NCI-H1092 (cell line): ENCODE measurements around the gene CDK14.
A peak's percentile ranks its signal among the peaks of the same experiment; 100 is the strongest.

Experiments used
- DNase-seq: peaks from one replicate; lab custom pipeline; 2025; lab: John Stamatoyannopoulos, UW

The CDK14 gene

DNA sequence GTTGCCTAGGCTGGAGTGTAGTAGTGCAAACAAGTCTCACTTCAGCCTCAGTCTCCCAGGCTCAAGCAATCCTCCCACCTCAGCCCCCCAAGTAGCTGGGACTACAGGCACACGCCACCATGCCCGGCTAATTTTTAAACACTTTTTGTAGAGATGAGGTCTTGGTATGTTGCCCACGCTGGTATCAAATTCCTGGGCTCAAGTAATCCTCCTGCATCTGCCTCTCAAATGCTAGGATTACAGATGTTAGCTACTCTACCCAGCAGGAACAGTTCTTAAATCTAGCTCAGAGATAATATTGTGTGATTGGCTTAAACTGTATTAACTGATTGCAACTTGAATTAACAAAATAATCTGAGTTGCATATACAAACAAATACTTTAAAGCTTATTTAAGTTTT, 82.9 kb downstream of the CDK14 start:
- no peak for DNase-seq

DNA sequence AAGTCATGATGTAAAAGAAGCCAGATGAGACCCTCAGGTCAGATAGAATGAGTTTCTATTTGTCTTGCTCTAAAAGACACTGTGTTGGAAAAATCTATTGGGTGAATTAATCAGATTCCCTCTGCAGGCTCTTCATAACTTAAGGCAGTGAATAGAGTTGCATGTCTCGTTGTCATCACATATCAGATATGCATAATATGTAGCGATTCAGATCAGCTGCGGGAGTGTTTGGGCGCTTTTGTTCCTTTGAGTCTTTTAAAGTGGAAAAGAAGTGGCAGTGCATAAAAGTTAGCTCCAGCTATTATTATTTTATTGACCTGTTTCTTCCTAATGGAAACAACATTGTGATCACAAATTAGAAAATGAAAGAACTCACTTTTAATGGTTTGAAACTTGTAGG, 84.4 kb downstream of the CDK14 start:
- DNase-seq, result no peak

DNA sequence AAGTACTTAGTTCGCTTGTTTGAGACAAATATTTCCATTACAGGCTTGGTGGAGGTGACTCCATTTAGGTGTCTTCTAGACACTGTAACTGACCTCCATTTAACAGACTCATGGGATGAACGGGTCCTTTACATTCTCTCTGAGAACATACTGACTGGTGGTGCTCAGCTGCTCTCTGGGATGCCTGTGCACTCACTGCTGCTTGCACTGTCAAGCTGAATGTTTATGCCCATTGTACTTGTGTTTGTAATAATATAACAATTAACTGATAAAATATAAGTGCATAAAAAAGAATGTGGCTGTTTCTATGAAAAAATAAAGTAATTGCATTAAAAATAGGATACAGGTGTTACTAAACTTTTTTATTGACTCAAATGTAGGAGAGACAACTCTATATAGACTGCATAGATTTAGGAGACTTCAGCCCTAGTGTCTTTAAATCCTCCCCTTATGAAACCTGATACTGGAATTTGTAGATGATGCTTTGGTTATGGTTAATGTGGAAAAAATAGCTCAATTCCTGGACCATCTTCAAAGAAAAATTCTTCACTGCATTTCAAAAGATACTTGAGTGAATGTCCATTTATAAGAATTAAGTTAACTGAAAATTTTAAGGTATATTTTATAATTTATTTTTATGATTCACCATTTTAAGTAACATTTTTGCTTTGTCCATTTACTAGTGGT, 85.4 kb downstream of the CDK14 start:
- no peak for DNase-seq

DNA sequence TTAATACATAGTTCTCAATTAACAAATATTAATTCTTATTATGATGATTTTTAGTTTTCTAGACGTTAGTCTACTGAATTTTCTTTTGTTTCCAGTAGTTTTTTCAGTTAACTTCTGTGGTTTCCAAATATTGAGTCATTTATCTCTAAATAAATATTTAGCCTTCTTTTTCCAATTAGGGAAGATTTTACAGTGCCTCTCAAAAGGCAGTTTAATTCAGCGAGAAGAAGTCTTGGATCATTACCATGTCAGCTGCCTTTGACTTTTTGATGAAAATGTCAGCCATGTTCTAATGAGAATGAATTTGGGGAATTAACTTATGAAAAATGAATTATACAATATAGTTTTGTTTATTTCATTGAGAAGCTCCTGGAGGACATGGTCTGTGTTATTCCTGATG, 90.0 kb downstream of the CDK14 start:
- no peak for DNase-seq

DNA sequence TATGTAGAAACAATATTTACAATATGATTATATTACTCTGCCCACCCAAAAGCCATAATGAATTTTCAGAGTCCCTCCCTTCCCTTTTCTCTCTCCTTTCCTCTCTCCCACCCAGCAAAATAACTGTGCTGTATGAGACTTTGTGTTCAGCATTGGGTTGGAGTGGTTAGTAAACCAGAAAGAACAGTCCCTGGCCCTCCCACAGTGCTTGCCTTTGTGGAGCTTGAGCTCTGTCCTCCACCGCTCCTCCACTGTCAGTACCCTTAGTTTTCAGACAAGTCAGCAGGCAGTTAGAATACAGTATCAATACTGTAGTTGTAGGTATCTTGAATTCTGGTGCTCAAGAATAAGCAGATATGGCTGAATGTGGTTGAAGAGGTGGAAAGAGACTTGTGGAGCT, 92.7 kb downstream of the CDK14 start:
- DNase-seq, result no peak

DNA sequence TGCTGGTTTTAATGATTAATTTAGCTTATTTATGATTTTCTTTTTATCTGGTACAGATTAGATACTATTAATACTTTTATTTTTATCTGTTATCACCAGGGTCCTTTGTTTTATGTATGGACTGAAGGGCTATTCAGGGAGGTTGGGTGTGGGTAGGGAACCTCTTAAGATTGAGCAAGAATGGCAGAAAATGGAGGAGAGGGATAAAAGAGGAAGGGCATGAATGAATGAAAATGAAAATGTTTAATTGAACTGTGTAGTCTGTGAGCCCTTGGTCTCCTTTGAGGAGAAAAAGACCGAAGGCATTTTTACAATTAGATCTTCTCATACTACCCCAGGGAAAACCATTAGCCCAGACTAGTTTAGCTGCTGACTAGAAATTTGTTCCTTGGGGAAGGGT, 93.1 kb downstream of the CDK14 start:
- no peak for DNase-seq

DNA sequence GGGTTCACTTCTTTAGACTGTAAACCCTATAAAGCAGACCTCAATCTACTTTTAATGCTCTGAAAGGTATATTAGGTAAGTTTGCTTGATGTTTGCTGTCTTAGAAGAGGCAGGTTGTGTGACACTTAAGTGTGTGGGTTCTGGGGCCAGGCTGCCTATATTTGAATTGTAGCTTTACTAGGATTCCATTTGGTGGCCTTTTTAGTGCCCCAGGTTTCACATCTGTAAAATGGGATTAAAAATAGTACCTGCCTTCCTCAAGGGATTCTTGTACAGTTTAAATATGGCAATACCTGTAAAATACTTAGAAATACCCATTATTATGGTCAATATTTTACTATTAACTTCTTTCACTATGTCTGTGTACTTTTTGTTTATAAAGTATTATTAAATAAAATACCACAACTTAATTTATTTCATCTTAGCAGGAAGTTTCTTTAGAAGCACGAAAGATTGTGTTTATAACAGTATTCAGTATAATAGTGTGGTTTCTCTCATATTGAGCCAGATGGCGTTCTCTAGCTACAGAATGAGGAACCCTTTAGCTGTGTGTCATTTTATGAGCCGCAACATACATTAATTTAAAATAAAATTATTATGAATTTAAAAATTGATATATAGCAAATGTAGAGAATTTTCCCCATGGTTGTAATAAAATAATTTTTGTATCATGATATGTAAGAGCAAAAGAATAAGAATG, 94.2 kb downstream of the CDK14 start:
- no peak for DNase-seq

DNA sequence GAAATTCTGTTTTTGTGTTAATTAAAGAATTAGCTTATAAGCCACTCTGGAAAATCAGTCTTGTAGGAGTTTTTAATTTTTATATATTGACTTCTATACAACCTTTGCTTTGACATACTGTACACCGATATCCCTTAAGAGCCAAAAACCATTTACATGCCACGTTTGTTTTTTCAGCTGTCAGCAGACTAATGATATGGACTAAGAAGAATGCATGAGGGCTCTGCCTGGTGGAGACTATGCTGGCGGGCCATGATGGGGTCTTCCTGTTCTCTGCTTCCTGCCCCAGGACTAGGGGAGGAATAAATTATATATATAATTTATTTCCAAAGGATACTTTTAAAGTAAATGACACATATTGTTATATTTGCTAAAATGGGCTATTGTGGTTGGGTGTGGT, 96.3 kb downstream of the CDK14 start:
- peak; percentile 9 for DNase-seq

DNA sequence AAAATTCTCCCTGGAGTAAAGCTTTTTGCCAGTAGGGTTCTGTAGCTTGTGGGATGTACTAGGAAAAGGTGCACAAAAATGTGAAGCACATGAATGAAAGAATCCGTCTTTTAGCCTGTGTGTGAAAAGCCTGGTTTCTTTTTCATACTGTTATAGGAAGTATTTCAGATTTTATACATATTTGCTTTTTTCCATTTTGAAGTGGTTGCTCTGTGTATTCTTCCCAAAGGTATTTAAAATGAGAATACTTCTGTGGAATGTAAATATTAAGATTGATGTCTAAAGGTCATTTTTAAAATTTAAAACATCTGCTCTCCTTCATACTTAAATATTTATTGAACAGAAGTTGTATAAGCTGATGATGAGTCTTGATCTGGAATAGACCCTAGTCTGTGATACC, 96.8 kb downstream of the CDK14 start:
- DNase-seq, result no peak

DNA sequence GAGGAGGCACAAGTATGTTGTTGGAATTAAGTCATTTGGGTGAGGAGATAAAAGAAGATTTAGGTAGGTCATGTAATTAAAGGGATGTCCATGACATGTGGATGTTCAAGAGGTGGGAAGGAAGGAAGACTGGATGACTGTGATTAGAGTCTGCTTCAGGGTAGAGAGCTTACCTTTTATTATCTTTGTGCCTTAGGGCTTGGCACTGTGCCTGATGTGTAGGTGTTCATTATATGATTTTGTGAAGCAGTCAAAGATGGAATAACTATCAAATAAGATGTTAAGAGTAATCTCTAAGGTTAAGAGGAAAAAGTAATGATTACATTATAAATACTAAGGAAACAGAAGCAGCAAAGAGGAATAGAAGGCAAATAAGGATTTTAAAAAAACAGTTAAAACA, 97.8 kb downstream of the CDK14 start:
- DNase-seq, result no peak

DNA sequence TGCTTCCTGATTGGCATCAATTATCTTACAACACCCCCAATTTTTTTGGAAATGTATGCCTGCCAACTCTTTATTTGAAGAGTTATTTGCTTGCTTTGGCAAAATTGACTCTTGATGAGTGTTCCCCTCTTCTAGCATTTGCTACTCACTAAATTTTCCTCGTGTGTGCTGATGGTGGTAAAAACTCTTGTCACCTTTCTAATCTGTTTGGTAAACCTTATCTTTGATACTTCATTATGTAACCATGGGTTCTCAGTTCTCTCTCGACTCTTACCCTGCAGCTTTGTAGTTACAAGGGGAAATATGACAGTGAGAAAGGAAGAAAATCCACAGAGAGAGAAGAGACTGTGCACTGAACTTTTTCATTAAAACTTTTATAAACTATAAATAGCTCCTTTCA, 102.5 kb downstream of the CDK14 start:
- DNase-seq, result peak; percentile 51

DNA sequence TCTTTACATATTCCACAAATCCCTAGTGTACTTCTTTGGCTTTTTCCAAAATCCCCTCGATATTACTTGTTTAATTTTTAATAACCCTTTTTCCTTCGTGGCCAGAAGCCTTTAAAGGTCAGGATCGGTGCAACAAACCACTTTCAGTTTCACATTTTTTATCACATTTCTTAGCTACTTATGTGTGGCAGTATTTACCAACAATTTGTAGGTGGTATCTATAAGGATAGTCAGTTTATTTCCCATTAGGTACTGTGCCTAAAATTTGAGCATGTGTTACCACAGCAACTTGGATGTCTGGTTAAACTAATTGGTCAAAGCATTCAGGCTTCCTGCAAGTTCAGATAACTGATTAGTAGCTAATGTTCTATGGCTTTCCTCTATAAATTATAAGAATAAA, 104.9 kb downstream of the CDK14 start:
- no peak for DNase-seq

DNA sequence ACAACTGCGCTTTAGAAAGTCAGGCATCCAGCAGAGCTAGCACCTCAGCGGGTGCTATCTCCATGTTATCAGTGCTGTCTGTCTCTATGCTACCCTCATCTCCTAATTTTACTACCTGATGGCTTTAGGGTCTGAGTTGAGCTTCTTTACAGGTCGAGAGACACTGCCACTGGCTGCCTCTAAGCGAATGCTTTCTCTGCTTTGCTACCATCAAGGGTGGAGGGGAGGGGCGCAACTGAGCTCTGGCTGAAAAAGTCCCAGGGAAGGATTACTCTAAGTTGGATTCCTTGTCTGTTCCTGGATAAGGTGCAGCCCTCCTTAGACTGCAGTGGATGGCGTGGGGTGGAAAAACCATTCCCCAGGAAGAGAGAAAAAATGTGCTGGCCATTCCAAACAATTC, 105.7 kb downstream of the CDK14 start:
- DNase-seq, result no peak

DNA sequence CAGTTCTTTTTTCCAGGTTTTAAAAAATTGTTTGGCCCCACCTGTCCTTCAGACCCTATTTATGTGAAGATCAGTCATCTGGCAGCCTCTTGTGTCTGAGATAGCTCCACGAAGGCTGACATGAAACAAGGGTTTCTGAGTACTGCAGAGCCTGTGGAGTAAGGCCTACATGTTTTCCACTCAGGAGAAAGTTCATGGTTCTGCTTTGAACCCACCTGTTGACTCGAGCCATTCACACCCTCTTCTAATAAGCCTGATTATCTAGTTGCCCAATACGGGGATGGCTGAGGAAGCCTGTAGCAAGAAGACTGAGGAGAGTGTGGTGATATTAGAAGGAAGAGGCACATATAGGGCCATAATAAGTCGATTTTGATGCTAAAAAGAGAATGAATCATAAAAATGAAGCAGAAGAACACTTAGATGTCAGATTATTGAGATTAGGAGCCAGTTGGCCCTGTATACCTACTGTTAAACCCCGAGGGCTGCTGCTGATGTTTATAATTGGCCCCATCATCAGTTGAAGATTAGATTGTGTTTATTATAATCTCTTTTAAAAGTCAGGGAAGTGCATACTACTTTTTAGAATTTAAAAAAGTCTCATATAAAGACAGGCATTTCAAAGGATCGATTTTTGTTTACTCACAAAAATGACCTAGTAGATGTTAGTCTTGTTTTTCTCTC, 109.4 kb downstream of the CDK14 start:
- DNase-seq, result no peak

DNA sequence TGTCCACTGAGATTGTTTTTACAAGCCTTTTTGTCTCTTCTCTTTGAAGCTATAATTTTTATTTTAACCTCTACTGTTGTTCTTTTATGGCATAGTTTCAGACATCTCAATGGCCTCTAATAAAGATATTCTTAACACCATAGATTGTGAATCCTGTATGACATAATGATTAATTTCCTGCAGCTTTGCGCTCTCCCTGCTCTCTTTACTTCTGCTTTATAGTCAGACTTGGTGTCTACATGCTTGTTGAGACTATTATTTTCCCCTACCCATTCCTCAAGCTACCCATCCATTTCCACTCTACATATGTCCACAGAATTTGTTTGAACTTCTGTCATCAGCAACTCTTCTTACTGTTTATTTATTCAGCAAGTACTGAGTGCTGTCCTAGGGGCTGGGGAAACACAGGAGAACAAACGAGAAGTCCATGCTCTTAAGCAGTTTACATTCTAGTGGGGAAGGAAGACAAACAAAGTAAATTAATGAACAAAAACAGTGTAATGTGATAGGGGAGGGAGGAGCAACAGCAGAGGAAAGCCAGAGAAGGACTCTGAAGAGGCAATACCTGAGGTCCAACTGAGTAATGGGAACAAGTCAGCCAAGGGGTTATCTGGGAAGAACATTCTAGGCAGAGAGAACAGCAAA, 110.1 kb downstream of the CDK14 start:
- no peak for DNase-seq

DNA sequence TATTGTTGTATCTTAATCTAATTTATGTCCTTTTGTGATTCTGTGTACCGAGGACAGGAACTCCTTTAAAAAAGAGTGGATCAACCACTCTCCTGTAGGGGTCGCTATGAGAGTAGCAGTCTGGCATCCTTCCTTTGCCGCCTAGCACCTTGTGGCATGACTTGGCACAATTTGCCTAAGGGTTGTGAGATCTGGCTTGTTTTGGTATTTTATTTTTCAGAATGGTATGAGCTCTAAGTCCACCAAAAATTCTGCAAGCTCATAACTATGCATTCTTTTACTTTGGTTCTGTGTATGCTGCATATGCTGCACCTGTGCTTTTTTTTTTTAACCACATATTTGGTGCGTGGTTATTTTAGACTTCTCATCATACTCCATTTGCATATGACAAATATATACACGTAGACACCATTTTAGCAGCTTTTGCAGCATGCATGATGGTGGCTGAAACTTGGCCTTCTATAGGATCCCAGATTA, 112.8 kb downstream of the CDK14 start:
- DNase-seq, result peak; percentile 14

DNA sequence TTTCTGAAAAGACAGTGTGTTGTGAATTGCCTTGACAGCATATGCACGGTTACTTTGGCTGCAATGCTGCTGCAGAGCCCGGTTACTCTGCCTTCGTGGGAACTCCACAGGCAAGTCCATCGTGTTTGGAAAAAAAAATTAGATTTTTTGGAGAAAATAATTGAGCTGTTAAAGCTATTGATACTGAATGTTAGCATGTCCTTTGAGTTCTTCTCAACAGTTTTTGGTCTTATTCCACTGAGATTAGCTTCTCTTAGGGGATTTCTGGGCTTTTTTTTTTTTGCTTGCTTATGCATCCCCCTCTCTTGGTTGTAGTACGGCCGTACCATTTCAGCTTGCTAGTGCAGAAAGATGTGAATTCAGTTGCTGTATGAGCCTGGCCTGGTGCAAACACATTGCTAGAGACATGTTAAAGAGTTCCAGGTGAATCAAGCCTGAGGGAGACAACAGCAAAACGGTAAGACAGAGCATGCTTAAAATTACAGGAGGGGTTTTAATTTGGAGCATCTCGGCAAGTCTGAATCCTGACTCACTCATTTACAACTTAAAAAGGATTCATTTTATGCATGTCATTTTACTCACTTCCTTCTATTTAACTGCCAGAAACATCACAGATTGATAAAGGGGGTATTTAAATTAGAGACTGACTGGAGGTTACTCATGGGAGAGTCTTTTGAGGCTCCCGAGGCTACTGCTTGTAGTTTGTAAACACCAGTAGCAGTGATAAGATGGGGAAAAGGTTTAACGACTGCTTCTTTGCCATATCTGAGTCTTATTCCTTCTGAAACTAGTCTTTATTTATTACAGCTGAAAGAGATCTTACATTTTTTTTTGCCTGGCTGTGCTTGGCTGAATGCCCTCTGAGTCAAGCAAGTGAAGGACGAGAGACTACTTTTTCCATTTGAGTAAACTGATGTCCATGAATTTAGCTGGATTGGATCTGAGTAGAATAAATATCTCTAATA, 113.7 kb downstream of the CDK14 start:
- no peak for DNase-seq

DNA sequence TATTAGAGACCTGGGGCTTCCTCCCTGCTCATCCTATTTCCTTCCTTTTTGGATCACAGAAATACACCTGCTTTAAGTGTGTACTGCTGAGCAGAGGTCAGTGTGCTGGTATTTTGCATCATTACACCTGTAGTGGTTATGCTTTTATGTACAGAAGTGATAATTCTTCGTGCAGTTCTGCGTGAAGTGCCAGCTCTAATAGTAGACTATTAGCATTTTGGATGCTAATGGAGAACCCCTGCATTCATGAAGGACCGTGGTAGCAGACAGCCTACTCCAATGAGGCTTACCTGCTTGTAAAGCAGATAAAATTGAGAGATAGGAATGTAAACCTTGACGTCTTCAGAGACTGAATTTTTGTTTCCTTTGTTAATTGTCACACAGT, 114.3 kb downstream of the CDK14 start:
- no peak for DNase-seq

DNA sequence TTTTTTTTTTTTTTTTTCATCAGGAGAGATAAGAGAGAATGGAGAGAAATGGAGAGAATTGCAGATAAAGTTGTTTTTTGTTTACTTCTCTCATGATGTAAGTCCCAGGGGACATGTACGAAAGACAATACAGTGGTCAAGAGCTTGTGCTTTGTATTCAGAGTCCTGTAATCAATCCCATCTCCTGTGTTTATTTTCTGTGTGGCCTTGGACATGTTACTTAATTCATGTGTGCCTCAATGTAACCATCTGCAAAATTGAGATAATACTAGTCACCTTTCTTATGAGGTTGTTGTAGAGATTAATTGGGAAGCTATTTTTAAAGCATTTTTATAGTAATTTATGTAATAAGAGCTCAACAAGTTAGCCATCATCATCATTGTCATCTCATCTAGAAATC, 117.5 kb downstream of the CDK14 start:
- DNase-seq, result no peak

DNA sequence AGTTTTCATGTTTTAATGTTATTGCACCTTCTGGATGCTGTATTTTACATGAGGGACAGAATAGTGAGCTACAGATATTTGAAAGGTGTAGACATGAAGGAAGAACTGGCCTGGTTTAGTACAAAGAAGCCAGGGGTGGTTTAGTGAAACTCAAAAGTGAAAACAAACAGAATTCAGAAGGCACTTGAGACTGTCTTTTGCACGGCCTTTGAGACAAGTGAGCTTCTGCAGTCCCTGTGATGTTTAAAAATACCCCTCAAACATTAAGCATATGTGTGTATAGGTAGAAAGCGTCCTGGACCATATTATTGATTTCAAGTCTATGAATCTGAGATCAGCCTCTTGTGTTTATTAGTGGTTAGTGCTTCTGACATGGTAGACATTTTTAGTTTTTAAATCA, 118.9 kb downstream of the CDK14 start:
- DNase-seq, result no peak

DNA sequence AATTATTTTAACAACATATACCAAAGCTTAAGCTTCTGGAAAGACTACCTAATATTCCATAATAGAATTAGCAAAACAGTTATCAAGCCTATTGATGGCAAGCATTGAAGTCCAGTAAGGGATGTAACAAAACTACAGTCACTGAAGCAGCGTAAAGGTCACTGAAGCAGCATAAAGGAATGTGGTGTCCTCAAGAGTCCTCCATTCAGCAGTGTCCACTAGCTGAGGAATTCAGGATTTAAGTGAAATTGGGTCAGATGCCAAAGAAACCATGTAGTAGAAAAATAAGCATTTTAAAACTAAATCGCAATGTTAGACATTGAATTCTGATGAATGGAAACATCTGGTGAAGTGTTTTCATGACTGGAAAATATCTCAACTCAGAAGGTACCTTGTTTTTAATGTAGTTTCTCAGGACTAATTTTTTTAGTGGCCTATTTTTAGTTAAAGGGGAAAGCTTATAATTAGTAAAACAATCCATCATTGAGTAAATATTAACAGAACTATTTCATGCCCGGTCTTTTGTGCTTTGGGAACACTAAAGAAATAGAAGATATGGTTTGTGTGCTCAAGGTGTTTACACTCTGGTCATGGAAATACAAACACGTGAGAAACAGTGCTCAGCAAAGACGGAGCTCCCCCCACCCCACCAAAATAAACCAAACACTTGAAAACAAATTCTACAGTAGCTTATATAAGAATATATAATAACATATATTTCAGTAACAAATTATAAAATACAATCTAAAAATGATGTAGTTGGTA, 121.4 kb downstream of the CDK14 start:
- DNase-seq, result no peak
